ENCODE results near the gene TADA3. TPM values are rescaled to one million over a fixed set of nuclear protein-coding genes. Genes with fewer than 3 reads are reported as not detected.

TADA3 gene
- total and polyA plus RNA-seq, 9 of the 15 experiments (the other 6 are each of a cell fraction or from before 2014, with no cell fraction given), result 4.1 to 110 (median 74.8) TPM

DNA sequence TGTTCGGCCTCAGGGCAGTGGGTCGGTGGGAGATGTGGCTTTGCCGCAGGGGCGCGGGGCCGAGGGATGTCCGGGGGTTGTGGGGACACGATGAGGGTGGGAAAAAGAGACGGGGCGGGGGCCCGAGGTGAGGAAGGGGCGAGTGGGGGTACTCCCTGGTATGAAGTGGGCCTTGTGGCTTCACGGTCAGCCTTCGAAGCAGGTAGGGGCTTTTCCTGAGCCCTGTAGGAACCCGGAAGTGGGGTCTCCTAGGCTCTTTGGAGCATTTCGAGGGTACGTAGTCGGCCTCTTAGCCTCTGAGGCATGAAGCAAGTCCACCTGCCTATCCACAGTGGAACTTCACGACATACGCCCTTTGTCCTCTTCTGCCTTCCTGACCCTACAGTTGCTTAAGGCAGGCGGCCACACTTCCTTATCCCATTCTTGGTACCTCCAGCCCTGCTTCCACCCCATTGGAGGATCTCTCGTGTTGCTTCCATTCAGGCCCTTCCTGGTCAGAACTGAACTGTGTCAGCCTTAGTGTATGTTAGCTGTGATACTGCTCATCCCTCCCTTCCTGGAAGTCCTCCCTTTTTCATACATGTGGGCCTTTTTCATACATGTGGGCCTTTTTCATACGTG is 998 bp upstream of the TADA3 start (continued):
- no peak for TF ChIP-seq SAFB (IDR thresholded peaks at IDR 0.05; ENCODE audit: borderline replicate concordance, low read depth, low read length)
- no peak for TF ChIP-seq NR0B1 (IDR thresholded peaks at IDR 0.05; ENCODE audit: partially characterized antibody)
- TF ChIP-seq CREB3L1 (IDR thresholded peaks at IDR 0.05; ENCODE audit: borderline replicate concordance, low read depth), result no peak
- peak; percentile 69 for TF ChIP-seq NFIC (IDR thresholded peaks at IDR 0.05)
- TF ChIP-seq, protein P1, sequence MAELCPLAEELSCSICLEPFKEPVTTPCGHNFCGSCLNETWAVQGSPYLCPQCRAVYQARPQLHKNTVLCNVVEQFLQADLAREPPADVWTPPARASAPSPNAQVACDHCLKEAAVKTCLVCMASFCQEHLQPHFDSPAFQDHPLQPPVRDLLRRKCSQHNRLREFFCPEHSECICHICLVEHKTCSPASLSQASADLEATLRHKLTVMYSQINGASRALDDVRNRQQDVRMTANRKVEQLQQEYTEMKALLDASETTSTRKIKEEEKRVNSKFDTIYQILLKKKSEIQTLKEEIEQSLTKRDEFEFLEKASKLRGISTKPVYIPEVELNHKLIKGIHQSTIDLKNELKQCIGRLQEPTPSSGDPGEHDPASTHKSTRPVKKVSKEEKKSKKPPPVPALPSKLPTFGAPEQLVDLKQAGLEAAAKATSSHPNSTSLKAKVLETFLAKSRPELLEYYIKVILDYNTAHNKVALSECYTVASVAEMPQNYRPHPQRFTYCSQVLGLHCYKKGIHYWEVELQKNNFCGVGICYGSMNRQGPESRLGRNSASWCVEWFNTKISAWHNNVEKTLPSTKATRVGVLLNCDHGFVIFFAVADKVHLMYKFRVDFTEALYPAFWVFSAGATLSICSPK (IDR thresholded peaks at IDR 0.05; ENCODE audit: borderline replicate concordance), result no peak
- TF ChIP-seq ID3 (CRISPR knock-in tag; IDR thresholded peaks at IDR 0.05), result no peak
- TF ChIP-seq ID3 (tag; IDR thresholded peaks at IDR 0.05), result peak; percentile 23; the same call in 1 of the 2 replicates
- peak; percentile 74 for TF ChIP-seq FOXK1 (CRISPR knock-in tag; IDR thresholded peaks at IDR 0.05; ENCODE audit: borderline replicate concordance)
- no peak for TF ChIP-seq YBX1 (IDR thresholded peaks at IDR 0.05)
- TF ChIP-seq ZC3H11A (IDR thresholded peaks at IDR 0.05; ENCODE audit: low read depth, low read length), result no peak
- TF ChIP-seq KDM5B (IDR thresholded peaks at IDR 0.05; ENCODE audit: insufficient replicate concordance, low read depth, low read length), result peak; percentile 24
- no peak for TF ChIP-seq ZNF589 (CRISPR knock-in tag; IDR thresholded peaks at IDR 0.05; ENCODE audit: low read depth)
- no peak for TF ChIP-seq JUND (IDR thresholded peaks at IDR 0.05; ENCODE audit: borderline replicate concordance, low read depth, low read length)
- TF ChIP-seq JUND (tag; IDR thresholded peaks at IDR 0.05; ENCODE audit: borderline replicate concordance, low read depth, low read length), result no peak
- TF ChIP-seq SMARCB1 (IDR thresholded peaks at IDR 0.05; ENCODE audit: insufficient read length, low read depth), result no peak
- 0 out of 2 replicates have a peak, but pooled peaks have one; percentile 50 for TF ChIP-seq GTF2A2 (tag; IDR thresholded peaks at IDR 0.05)
- TF ChIP-seq, protein P2, sequence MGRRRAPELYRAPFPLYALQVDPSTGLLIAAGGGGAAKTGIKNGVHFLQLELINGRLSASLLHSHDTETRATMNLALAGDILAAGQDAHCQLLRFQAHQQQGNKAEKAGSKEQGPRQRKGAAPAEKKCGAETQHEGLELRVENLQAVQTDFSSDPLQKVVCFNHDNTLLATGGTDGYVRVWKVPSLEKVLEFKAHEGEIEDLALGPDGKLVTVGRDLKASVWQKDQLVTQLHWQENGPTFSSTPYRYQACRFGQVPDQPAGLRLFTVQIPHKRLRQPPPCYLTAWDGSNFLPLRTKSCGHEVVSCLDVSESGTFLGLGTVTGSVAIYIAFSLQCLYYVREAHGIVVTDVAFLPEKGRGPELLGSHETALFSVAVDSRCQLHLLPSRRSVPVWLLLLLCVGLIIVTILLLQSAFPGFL (CRISPR knock-in tag; IDR thresholded peaks at IDR 0.05), result no peak
- TF ChIP-seq PPARD (CRISPR knock-in tag; IDR thresholded peaks at IDR 0.05), result no peak
- TF ChIP-seq CEBPG (CRISPR knock-in tag; IDR thresholded peaks at IDR 0.05), result peak; percentile 59; the same call in 1 of the 2 replicates
- 0 out of 4 replicates have a peak, but pooled peaks of 1 of the 2 experiments have one; percentile 22 for TF ChIP-seq CEBPG (tag; conservative IDR thresholded peaks at IDR 0.05 in 1 of 2, IDR thresholded peaks at IDR 0.05 in 1 of 2)
- TF ChIP-seq POLR2AphosphoS2 (IDR thresholded peaks at IDR 0.05; ENCODE audit: low read length), result no peak
- TF ChIP-seq SRSF9 (IDR thresholded peaks at IDR 0.05; ENCODE audit: borderline replicate concordance, low read depth, low read length), result no peak

Measured in K562 (cell line).